Measurements from ENCODE around the gene ACTR3C. TPM values are rescaled to one million over a fixed set of nuclear protein-coding genes. Genes with fewer than 3 reads are reported as not detected.
"Not testable (repeated sequence)": the region's sequence is repeated elsewhere in the genome, so short reads cannot be mapped to it uniquely, and the experiment has no call there.

Gene ACTR3C
- total RNA-seq, 1 experiment from 2014 or later, result 4.5 TPM

DNA sequence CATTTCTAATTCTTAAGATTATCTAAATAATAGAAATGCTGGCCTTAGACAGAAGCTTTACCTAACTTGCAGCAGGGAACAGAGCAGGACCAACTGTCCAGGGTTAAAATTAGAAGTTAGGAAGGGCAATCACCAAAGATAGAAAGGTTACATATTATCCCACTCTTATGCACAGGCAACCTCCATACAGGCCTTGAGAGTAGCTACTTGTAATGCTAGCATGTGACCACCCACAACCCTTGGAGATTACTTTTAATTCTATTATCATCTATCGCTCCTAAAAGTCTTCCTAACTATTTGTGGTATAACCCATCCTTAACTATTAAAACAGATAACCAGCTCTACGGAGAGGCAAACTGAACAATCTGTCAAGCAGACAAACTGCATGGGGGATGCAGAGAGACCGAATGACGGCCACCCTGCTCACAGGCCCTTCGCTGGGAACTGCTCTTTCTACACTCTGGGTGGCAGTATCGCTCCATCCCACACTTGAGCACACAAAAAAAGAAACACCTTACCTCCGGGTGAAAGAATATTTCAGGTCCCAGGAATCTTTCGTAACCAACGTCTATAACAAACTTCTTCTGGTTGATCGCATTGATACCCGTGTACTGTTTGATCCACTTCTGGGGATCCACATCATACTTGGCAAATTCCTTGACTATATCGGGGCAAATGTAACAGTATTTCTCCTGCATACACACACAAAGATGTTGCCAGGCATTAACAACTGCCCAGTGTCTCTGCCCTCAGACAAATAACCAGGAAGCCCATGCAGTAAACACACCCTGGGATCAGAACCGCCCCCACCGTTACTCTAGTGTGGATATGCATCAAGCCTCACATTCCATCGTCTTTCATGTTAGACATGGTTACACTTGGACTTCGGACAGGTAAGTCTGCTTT, 37.2 kb downstream of the ACTR3C start:
- H3K9me3 ChIP-seq (ENCODE audit: low read depth, low read length, poor library complexity, severe bottlenecking); H3K4me3 ChIP-seq (ENCODE audit: low read depth, low read length, poor library complexity, severe bottlenecking); H3K4me1 ChIP-seq (ENCODE audit: insufficient read depth, low read length, poor library complexity, severe bottlenecking); POLR2A ChIA-PET (ENCODE audit: low non-redundant PET); H3K27me3 ChIP-seq (replicated peaks; ENCODE audit: insufficient read depth, low read depth, low read length, poor library complexity); H3K36me3 ChIP-seq (ENCODE audit: insufficient read depth, low read length, poor library complexity, severe bottlenecking); H3K27ac ChIP-seq (ENCODE audit: low read depth, low read length, poor library complexity, severe bottlenecking); BruUV-seq (replicated peaks); CTCF ChIA-PET: not testable (repeated sequence)
- TF ChIP-seq, protein P1, sequence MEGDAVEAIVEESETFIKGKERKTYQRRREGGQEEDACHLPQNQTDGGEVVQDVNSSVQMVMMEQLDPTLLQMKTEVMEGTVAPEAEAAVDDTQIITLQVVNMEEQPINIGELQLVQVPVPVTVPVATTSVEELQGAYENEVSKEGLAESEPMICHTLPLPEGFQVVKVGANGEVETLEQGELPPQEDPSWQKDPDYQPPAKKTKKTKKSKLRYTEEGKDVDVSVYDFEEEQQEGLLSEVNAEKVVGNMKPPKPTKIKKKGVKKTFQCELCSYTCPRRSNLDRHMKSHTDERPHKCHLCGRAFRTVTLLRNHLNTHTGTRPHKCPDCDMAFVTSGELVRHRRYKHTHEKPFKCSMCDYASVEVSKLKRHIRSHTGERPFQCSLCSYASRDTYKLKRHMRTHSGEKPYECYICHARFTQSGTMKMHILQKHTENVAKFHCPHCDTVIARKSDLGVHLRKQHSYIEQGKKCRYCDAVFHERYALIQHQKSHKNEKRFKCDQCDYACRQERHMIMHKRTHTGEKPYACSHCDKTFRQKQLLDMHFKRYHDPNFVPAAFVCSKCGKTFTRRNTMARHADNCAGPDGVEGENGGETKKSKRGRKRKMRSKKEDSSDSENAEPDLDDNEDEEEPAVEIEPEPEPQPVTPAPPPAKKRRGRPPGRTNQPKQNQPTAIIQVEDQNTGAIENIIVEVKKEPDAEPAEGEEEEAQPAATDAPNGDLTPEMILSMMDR (conservative IDR thresholded peaks at IDR 0.05; ENCODE audit: low read depth, low read length), result peak; percentile 61
- intact Hi-C loops (cut with micrococcal nuclease; ENCODE audit: unreplicated experiment), result loop anchor here (1.0 to 10.0 kb wide), 2 partner anchors 135 to 469 kb away; no protein-coding TSS in a partner anchor
- DNase-seq (ENCODE audit: low spot score), result peak; percentile 37

DNA sequence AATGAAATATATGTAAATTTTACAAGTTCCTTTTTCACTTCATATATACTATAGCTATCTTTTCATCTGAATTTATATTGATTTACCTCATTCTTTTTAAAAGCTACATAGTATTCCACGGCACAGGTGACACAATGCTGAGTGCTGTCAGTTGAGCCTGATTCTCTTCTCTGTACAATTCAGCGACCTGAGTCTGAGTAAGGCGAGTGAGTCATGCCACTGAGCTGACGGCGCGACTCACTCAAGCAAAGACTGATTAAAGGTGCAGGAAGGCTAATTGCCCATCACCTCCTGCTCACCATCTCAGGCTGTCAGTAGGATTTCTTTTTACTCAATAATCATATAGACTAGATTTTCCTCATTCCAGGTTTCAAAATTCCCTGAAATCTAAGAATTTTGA, 39.7 kb downstream of the ACTR3C start:
- intact Hi-C loops (cut with micrococcal nuclease; ENCODE audit: unreplicated experiment), result loop anchor here (10.0 kb wide), 1 partner anchor 471 kb away; no protein-coding TSS in a partner anchor
- H3K4me1 ChIP-seq (ENCODE audit: insufficient read depth, low read length, poor library complexity, severe bottlenecking); POLR2A ChIA-PET (ENCODE audit: low non-redundant PET); CTCF ChIA-PET; BruUV-seq (replicated peaks); H3K27me3 ChIP-seq (replicated peaks; ENCODE audit: insufficient read depth, low read depth, low read length, poor library complexity); H3K27ac ChIP-seq (ENCODE audit: low read depth, low read length, poor library complexity, severe bottlenecking); H3K9me3 ChIP-seq (ENCODE audit: low read depth, low read length, poor library complexity, severe bottlenecking); DNase-seq (ENCODE audit: low spot score); H3K4me3 ChIP-seq (ENCODE audit: low read depth, low read length, poor library complexity, severe bottlenecking); H3K36me3 ChIP-seq (ENCODE audit: insufficient read depth, low read length, poor library complexity, severe bottlenecking): not testable (repeated sequence)

DNA sequence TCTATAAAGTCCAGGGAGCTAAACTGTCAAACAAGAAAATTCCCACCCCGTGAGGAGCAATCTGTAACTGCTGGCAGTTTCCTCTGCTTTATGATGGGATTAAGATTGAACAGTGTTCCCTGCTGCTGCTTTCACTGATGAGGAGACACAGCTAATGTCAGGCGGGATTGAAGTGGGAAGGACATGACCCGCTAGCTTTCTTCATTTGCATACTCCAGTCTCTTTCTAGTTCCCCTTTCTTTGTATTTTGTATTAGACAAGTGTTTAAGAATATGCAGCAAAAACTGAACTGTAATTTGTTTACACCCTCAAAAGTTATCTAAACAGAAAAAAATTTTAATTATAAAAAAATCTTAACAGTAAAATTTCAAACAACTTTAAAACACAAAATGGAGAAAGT, 40.2 kb downstream of the ACTR3C start:
- H3K9me3 ChIP-seq (ENCODE audit: low read depth, low read length, poor library complexity, severe bottlenecking); H3K4me3 ChIP-seq (ENCODE audit: low read depth, low read length, poor library complexity, severe bottlenecking); H3K27me3 ChIP-seq (replicated peaks; ENCODE audit: insufficient read depth, low read depth, low read length, poor library complexity); H3K27ac ChIP-seq (ENCODE audit: low read depth, low read length, poor library complexity, severe bottlenecking); H3K4me1 ChIP-seq (ENCODE audit: insufficient read depth, low read length, poor library complexity, severe bottlenecking); H3K36me3 ChIP-seq (ENCODE audit: insufficient read depth, low read length, poor library complexity, severe bottlenecking); CTCF ChIA-PET; BruUV-seq (replicated peaks); POLR2A ChIA-PET (ENCODE audit: low non-redundant PET): not testable (repeated sequence)
- DNase-seq (ENCODE audit: low spot score), result peak; percentile 27
- intact Hi-C loops (cut with micrococcal nuclease; ENCODE audit: unreplicated experiment), result loop anchor here (10.0 kb wide), 1 partner anchor 472 kb away; no protein-coding TSS in a partner anchor

DNA sequence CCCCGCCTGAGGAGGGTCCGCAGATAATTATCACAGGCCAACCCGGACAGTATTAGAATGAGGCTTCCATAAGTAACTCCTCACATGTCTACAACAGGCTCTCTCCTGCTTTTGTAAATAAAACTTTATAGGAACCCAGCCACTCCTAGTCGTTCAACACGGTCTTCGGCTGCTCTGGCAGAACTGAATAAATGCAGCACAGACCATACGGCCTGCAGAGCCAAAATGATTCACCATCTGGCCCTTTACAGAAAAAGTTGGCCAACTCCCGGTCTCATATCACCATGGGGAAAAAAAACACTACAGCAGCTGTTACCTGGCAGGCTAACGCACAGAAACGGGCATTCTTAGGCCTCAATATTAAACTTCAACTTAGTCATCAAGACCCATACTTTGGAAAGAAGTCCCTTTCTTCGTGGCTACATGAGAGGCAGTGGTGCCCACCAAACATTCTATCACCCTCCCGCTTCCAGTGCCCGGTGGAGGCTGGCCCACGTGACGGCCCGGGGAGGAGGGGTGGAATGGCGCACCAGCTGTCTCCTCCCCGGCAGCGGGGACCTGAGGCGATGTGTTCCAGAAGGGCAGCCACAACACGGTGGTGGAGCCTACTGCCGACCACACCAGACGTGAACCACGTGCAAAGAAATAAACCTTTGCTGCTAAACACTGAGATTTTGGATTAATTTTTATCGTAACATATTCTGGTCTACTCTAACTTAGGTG, 41.5 kb downstream of the ACTR3C start:
- POLR2A ChIA-PET (ENCODE audit: low non-redundant PET); CTCF ChIA-PET: not testable (repeated sequence)

DNA sequence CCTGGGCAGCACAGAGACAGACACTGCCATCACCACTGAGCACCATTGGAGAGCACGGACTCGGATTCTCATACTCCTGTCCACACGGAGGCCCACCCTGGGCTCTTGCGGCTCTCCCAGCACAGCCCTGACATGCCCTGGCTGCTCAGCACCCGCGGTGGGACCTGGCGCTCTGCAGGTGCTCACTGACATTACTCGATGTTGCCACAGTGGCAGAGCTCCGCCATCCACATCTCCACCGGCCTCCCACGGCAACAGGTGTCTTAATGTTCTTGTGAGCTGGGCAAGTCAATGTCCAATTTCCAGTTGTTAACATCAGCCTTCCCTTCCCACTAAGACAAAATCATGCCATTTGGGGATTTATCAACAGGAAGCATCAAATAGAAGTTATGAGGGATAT, 45.0 kb downstream of the ACTR3C start:
- H3K27ac ChIP-seq (ENCODE audit: low read depth, low read length, poor library complexity, severe bottlenecking); CTCF ChIA-PET; H3K27me3 ChIP-seq (replicated peaks; ENCODE audit: insufficient read depth, low read depth, low read length, poor library complexity); H3K4me1 ChIP-seq (ENCODE audit: insufficient read depth, low read length, poor library complexity, severe bottlenecking); POLR2A ChIA-PET (ENCODE audit: low non-redundant PET); H3K4me3 ChIP-seq (ENCODE audit: low read depth, low read length, poor library complexity, severe bottlenecking); BruUV-seq (replicated peaks); H3K9me3 ChIP-seq (ENCODE audit: low read depth, low read length, poor library complexity, severe bottlenecking); H3K36me3 ChIP-seq (ENCODE audit: insufficient read depth, low read length, poor library complexity, severe bottlenecking); DNase-seq (ENCODE audit: low spot score): not testable (repeated sequence)
- intact Hi-C loops (cut with micrococcal nuclease; ENCODE audit: unreplicated experiment), result loop anchor here (5.0 to 10.0 kb wide), 3 partner anchors 224 to 471 kb away; no protein-coding TSS in a partner anchor

More for the DNA sequence above, 41.5 kb downstream of the ACTR3C start:
- BruUV-seq (replicated peaks); H3K27ac ChIP-seq (ENCODE audit: low read depth, low read length, poor library complexity, severe bottlenecking); H3K9me3 ChIP-seq (ENCODE audit: low read depth, low read length, poor library complexity, severe bottlenecking); H3K36me3 ChIP-seq (ENCODE audit: insufficient read depth, low read length, poor library complexity, severe bottlenecking); DNase-seq (ENCODE audit: low spot score); H3K4me3 ChIP-seq (ENCODE audit: low read depth, low read length, poor library complexity, severe bottlenecking); H3K27me3 ChIP-seq (replicated peaks; ENCODE audit: insufficient read depth, low read depth, low read length, poor library complexity); H3K4me1 ChIP-seq (ENCODE audit: insufficient read depth, low read length, poor library complexity, severe bottlenecking): not testable (repeated sequence)
- intact Hi-C loops (cut with micrococcal nuclease; ENCODE audit: unreplicated experiment), result loop anchor here (10.0 kb wide), 1 partner anchor 473 kb away; no protein-coding TSS in a partner anchor
